Posterior cingulate gyrus (tissue), 11 donors: ENCODE data around the gene ZNF878.
A peak's percentile ranks its signal among the peaks of the same experiment; 100 is the strongest.

ENCODE experiments used
- DNase-seq, 10 donors: peaks; one replicate each; pipeline versions ENCODE4 v3.0.0 to v3.0.0-alpha.2; 2020 to 2021; ENCODE audit warnings: mixed read lengths in 3 of 10
- intact Hi-C: fragments of 100-400 bp; cut with DNase I; formaldehyde crosslinking; loops from one replicate; pipeline ENCODE4 v1.15.1; 2023

The ZNF878 gene

GRCh38 chr19:12035220-12036172, 17.3 kb downstream of the ZNF878 start, which contains the start of gene ZNF433:
ZNF433 (minus strand) TSS chr19:12035679; CDS start chr19:12035539, 140 bp downstream.
- intact Hi-C loops: no loop called here
- peak; percentile 87 to 99 (median 96) for DNase-seq

- intact Hi-C loops: no loop called here
- no peak for DNase-seq
Observed at GRCh38 chr19:12034620-12035019, 18.1 kb downstream of the ZNF878 start.

- no peak for DNase-seq
- intact Hi-C loops: no loop called here
Observed at GRCh38 chr19:12034198-12034597, 18.6 kb downstream of the ZNF878 start.

- no peak for DNase-seq
- intact Hi-C loops: no loop called here
Observed at GRCh38 chr19:12015753-12016116, 37.0 kb downstream of the ZNF878 start.

- intact Hi-C loops: no loop called here
- DNase-seq: no peak
Observed at GRCh38 chr19:12015015-12015752, 37.6 kb downstream of the ZNF878 start.

GRCh38 chr19:12000152-12000981, 52.4 kb downstream of the ZNF878 start:
- no peak for DNase-seq
- intact Hi-C loops: no loop called here

GRCh38 chr19:11995174-11995573, 57.6 kb downstream of the ZNF878 start:
- intact Hi-C loops: no loop called here

More at GRCh38 chr19:11995174-11995573, 57.6 kb downstream of the ZNF878 start:
- no peak for DNase-seq
